HCT116 (cell line): Measurements from ENCODE around the gene SLC51A. TPM values are rescaled to one million over a fixed set of nuclear protein-coding genes. Genes with fewer than 3 reads are reported as not detected.

Experiments used
- ATAC-seq: fragments of 200-7000 bp; cut with Tn5 transposase; 2 replicates; pipeline ENCODE4 v1.9.1; 2020; ENCODE audit warnings: mild to moderate bottlenecking, moderate library complexity
- BruUV-seq: library from RNA; stranded (reverse); fragments of 400-500 nt; replicated peaks from 2 replicates; lab custom pipeline; 2021; lab: Mats Ljungman, UMichigan
- CTCF ChIA-PET: fragments of 300-600 bp; sonication (Branson Sonifier 250); formaldehyde crosslinking; loops from one replicate; lab custom pipeline; 2021; ENCODE audit warnings: antibody characterized with exemption; lab: Charles Lee
- POLR2A ChIA-PET: fragments of 300-600, 350-600 bp; sonication (Branson Sonifier 250); formaldehyde crosslinking; loops from one replicate; lab custom pipeline; 2021; ENCODE audit warnings: antibody characterized with exemption; lab: Charles Lee
- RAD21 ChIA-PET, 2 experiments: fragments of 300-600 bp; sonication (Branson Sonifier 250); formaldehyde crosslinking; loops; one replicate each; lab custom pipeline; 2023; ENCODE audit warnings: low total read pairs in 2 of 2; ENCODE audit not compliant: uncharacterized antibody in 2 of 2, unreplicated experiment in 2 of 2, low non-redundant PET in 1 of 2; lab: Charles Lee
- DNase-seq: peaks from one replicate; pipeline ENCODE4 v3.0.0-alpha.2; 2010; ENCODE audit warnings: low read depth, low spot score
- H2AFZ ChIP-seq: fragments of 200-600 bp; shearing (Covaris generic), sonication (generic); 2 replicates; pipeline ENCODE4 v1.6.1; 2017; ENCODE audit warnings: low read depth, mixed run types, mixed read lengths, antibody characterized with exemption, low read length; ENCODE audit not compliant: poor library complexity, severe bottlenecking
- H3K27ac ChIP-seq: 2 replicates; pipeline ENCODE4 v1.5.1; 2012; ENCODE audit warnings: low read depth, low read length
- H3K27me3 ChIP-seq: fragments of 200-600 bp; sonication (generic); 2 replicates; pipeline ENCODE4 v1.6.1; 2016; ENCODE audit warnings: mixed run types, low read length, mixed read lengths; ENCODE audit not compliant: insufficient read depth
- H3K36me3 ChIP-seq, 2 experiments: fragments of 200-500 bp in 1 of 2; fragments of 200-600 bp in 1 of 2; sonication (Bioruptor generic) in 1 of 2; sonication (generic) in 1 of 2; 2 replicates each; pipeline versions ENCODE4 v1.5.1 to v1.6.1; 2014 to 2016; ENCODE audit warnings: low read length in 2 of 2, inconsistent platforms in 1 of 2, mixed read lengths in 1 of 2, mixed run types in 1 of 2; ENCODE audit not compliant: insufficient read depth in 2 of 2, control insufficient read depth in 1 of 2
- H3K4me1 ChIP-seq, 2 experiments: fragments of 200-600 bp in 1 of 2; sonication (generic) in 1 of 2; 2 replicates each; pipeline versions ENCODE4 v1.5.1 to v1.6.1; 2012 to 2017; ENCODE audit warnings: low read length in 2 of 2, inconsistent platforms in 1 of 2, mild to moderate bottlenecking in 1 of 2, mixed read lengths in 1 of 2, mixed run types in 1 of 2, moderate library complexity in 1 of 2; ENCODE audit not compliant: insufficient read depth in 2 of 2, control insufficient read depth in 1 of 2
- H3K4me2 ChIP-seq: fragments of 200-600 bp; sonication (generic); 2 replicates; pipeline ENCODE4 v1.6.1; 2017; ENCODE audit warnings: mixed run types, low read length, mixed read lengths
- H3K4me3 ChIP-seq, 2 experiments: fragments of 200-600 bp in 1 of 2; sonication (generic) in 1 of 2; replicated peaks in 1 of 2; 2 replicates each; pipeline ENCODE4 v1.5.1; 2011 to 2016; ENCODE audit warnings: low read length in 2 of 2, control low read depth in 1 of 2, low read depth in 1 of 2, mild to moderate bottlenecking in 1 of 2, mixed read lengths in 1 of 2, mixed run types in 1 of 2
- H3K79me2 ChIP-seq: fragments of 200-600 bp; sonication (generic); 2 replicates; pipeline ENCODE4 v1.6.1; 2017; ENCODE audit warnings: mild to moderate bottlenecking, mixed run types, low read length, moderate library complexity, mixed read lengths; ENCODE audit not compliant: insufficient read depth
- H3K9ac ChIP-seq: fragments of 200-600 bp; sonication (generic); 2 replicates; pipeline ENCODE4 v1.6.1; 2016; ENCODE audit warnings: low read length, mixed read lengths
- H3K9me2 ChIP-seq: fragments of 200-600 bp; sonication (generic), shearing (Covaris generic); 2 replicates; pipeline ENCODE4 v1.6.1; 2017; ENCODE audit warnings: mixed run types, mild to moderate bottlenecking, moderate library complexity; ENCODE audit not compliant: insufficient read depth
- H3K9me3 ChIP-seq, 2 experiments: fragments of 200-500 bp in 1 of 2; fragments of 200-600 bp in 1 of 2; sonication (Bioruptor generic) in 1 of 2; sonication (generic) in 1 of 2; 2 replicates each; pipeline ENCODE4 v1.6.1; 2014 to 2017; ENCODE audit warnings: low read length in 2 of 2, mixed read lengths in 2 of 2, inconsistent platforms in 1 of 2, low read depth in 1 of 2, mild to moderate bottlenecking in 1 of 2, mixed run types in 1 of 2, moderate library complexity in 1 of 2; ENCODE audit not compliant: control insufficient read depth in 1 of 2, insufficient read depth in 1 of 2
- H4K20me1 ChIP-seq: fragments of 200-600 bp; sonication (generic), shearing (Covaris generic); 2 replicates; pipeline ENCODE4 v1.6.1; 2017; ENCODE audit warnings: mixed run types, mild to moderate bottlenecking, moderate library complexity; ENCODE audit not compliant: insufficient read depth
- ATF3 ChIP-seq: IDR thresholded peaks from 2 replicates; pipeline ENCODE4 v1.6.1; 2012
- CBX3 ChIP-seq: IDR thresholded peaks from 2 replicates; pipeline ENCODE4 v1.6.1; 2012; ENCODE audit warnings: low read depth
- EZH2phosphoT487 ChIP-seq: fragments of 200-600 bp; IDR thresholded peaks from 2 replicates; pipeline ENCODE4 v1.6.1; 2018; ENCODE audit warnings: antibody characterized with exemption, borderline replicate concordance
- POLR2A ChIP-seq: IDR thresholded peaks from 2 replicates; pipeline ENCODE4 v1.7.0; 2011; ENCODE audit warnings: borderline replicate concordance; ENCODE audit not compliant: insufficient read depth, insufficient read length; ENCODE audit errors: extremely low read depth
- RAD21 ChIP-seq: IDR thresholded peaks from 2 replicates; pipeline ENCODE4 v1.6.1; 2012; ENCODE audit warnings: low read depth, mild to moderate bottlenecking
- SRF ChIP-seq: IDR thresholded peaks from 2 replicates; pipeline ENCODE4 v1.6.1; 2012; ENCODE audit warnings: low read depth
- TCF7L2 ChIP-seq: IDR thresholded peaks from 2 replicates; pipeline ENCODE4 v1.7.0; 2011; ENCODE audit warnings: borderline replicate concordance, inconsistent platforms; ENCODE audit not compliant: insufficient read depth, insufficient read length; ENCODE audit errors: extremely low read depth
- YY1 ChIP-seq: IDR thresholded peaks from 2 replicates; pipeline ENCODE4 v1.6.1; 2011; ENCODE audit warnings: low read length, low read depth, moderate library complexity, mild to moderate bottlenecking; ENCODE audit not compliant: insufficient replicate concordance; ENCODE audit errors: extremely low read depth
- intact Hi-C: fragments of 100-400 bp; cut with micrococcal nuclease; formaldehyde crosslinking; loops from 2 replicates; pipeline ENCODE4 v1.10.0; 2022
- total RNA-seq: library from RNA; stranded (reverse); gene quantifications from one replicate; pipeline ENCODE4 v1.2.1, GENCODE V29; 2021; ENCODE audit not compliant: unreplicated experiment

SLC51A gene
- total RNA-seq, 1 experiment from 2014 or later, result not detected

GRCh38 chr3:196237203-196237602 is 20.9 kb downstream of the SLC51A start:
- peaks cover 9 to 11% of the 10 kb centered on the region in 2 experiments; a peak in 3 of 4 replicates for H3K36me3 ChIP-seq
- DNase-seq, result no peak
- H3K4me3 ChIP-seq, result no peak overlapping the region
- ChIA-PET CTCF (no interaction called here), POLR2A (no interaction called here), RAD21 (no interaction called here)
- BruUV-seq, result no TSS peak
- no peaks in the 10 kb centered on the region for H4K20me1 ChIP-seq
- TF ChIP-seq ATF3 (no peak), CBX3 (no peak), POLR2A (no peak), SRF (no peak), YY1 (no peak), TCF7L2 (no peak), RAD21 (no peak), EZH2phosphoT487 (no peak)
- H3K27ac ChIP-seq, result no peak overlapping the region
- ATAC-seq, result no peak
- no peak overlapping the region for H2AFZ ChIP-seq
- H3K79me2 ChIP-seq, result no peaks in the 10 kb centered on the region
- no peaks in the 10 kb centered on the region for H3K27me3 ChIP-seq
- no peaks in the 10 kb centered on the region for H3K4me1 ChIP-seq
- no peaks in the 10 kb centered on the region for H3K9me2 ChIP-seq
- no peaks in the 10 kb centered on the region for H3K9me3 ChIP-seq
- H3K9ac ChIP-seq, result no peak overlapping the region
- intact Hi-C loops, result no loop called here
- no peak overlapping the region for H3K4me2 ChIP-seq

- ATAC-seq, result no peak
- no peak for DNase-seq
- H3K27me3 ChIP-seq, result no peaks in the 10 kb centered on the region
Observed at GRCh38 chr3:196238612-196239560, 22.6 kb downstream of the SLC51A start.

More at GRCh38 chr3:196238612-196239560, 22.6 kb downstream of the SLC51A start:
- no TSS peak for BruUV-seq
- no peak overlapping the region for H3K4me3 ChIP-seq
- no peak overlapping the region for H3K9ac ChIP-seq
- H3K9me3 ChIP-seq, result no peaks in the 10 kb centered on the region
- no peak overlapping the region for H3K27ac ChIP-seq
- H3K9me2 ChIP-seq, result no peaks in the 10 kb centered on the region
- ChIA-PET RAD21 (no interaction called here), CTCF (no interaction called here), POLR2A (no interaction called here)
- no peak overlapping the region for H3K4me2 ChIP-seq
- no peaks in the 10 kb centered on the region for H3K79me2 ChIP-seq
- H4K20me1 ChIP-seq, result no peaks in the 10 kb centered on the region
- H2AFZ ChIP-seq, result no peak overlapping the region
- TF ChIP-seq TCF7L2, result no peak
- TF ChIP-seq POLR2A, result no peak
- intact Hi-C loops, result no loop called here
- H3K36me3 ChIP-seq, result peaks cover 9 to 18% of the 10 kb centered on the region in 2 experiments; a peak in 3 of 4 replicates
- H3K4me1 ChIP-seq, result no peaks in the 10 kb centered on the region
